Natural killer cell (primary cell): ENCODE data around the gene JADE2. TPM values are rescaled to one million over a fixed set of nuclear protein-coding genes. Genes with fewer than 3 reads are reported as not detected.
A peak's percentile ranks its signal among the peaks of the same experiment; 100 is the strongest.

Source experiments
- ATAC-seq, 3 donors: fragments of 150-1000 bp in 2 of 3; fragments of 200-7000 bp in 1 of 3; cut with Tn5 transposase; 1 replicate in 1 of 3; 2 replicates in 2 of 3; pipeline ENCODE4 v1.10.0; 2021; ENCODE audit warnings: mild to moderate bottlenecking in 2 of 3, moderate library complexity in 2 of 3
- DNase-seq, 2 donors: peaks; one replicate each; pipeline versions ENCODE4 v3.0.0 to v3.0.0-alpha.2; 2013 to 2021; ENCODE audit warnings: mixed read lengths in 1 of 2
- H3K27ac ChIP-seq: one replicate; pipeline ENCODE4 v1.5.1; 2013; ENCODE audit warnings: mild to moderate bottlenecking, low read length
- H3K27me3 ChIP-seq: one replicate; pipeline ENCODE4 v1.6.1; 2013; ENCODE audit warnings: low read length; ENCODE audit not compliant: control insufficient read depth, insufficient read depth
- H3K36me3 ChIP-seq: one replicate; pipeline ENCODE4 v1.6.1; 2013; ENCODE audit warnings: low read length; ENCODE audit not compliant: control insufficient read depth, insufficient read depth
- H3K4me1 ChIP-seq: one replicate; pipeline ENCODE4 v1.6.1; 2013; ENCODE audit warnings: low read length; ENCODE audit not compliant: control insufficient read depth, insufficient read depth
- H3K4me3 ChIP-seq: one replicate; pipeline ENCODE4 v1.5.1; 2013; ENCODE audit warnings: low read length
- H3K9me3 ChIP-seq: one replicate; pipeline ENCODE4 v1.6.1; 2013; ENCODE audit warnings: low read length; ENCODE audit not compliant: control insufficient read depth, insufficient read depth
- H3K27ac Mint-ChIP-seq, 2 donors: one replicate each; pipeline ENCODE4 v1.8.0; 2022; ENCODE audit warnings: mild to moderate bottlenecking in 2 of 2, mixed read lengths in 2 of 2, moderate library complexity in 1 of 2
- H3K27me3 Mint-ChIP-seq, 2 donors: one replicate each; pipeline ENCODE4 v1.8.0; 2022; ENCODE audit warnings: low read depth in 2 of 2, mixed read lengths in 2 of 2
- H3K36me3 Mint-ChIP-seq: one replicate; pipeline ENCODE4 v1.8.0; 2022; ENCODE audit warnings: mixed read lengths
- H3K4me1 Mint-ChIP-seq, 2 donors: one replicate each; pipeline ENCODE4 v1.8.0; 2022; ENCODE audit warnings: mixed read lengths in 2 of 2
- H3K4me3 Mint-ChIP-seq: one replicate; pipeline ENCODE4 v1.8.0; 2022; ENCODE audit warnings: mild to moderate bottlenecking, moderate library complexity, mixed read lengths
- H3K9me3 Mint-ChIP-seq, 2 donors: one replicate each; pipeline ENCODE4 v1.8.0; 2022; ENCODE audit warnings: mixed read lengths in 2 of 2
- WGBS: methylation state at CpG from one replicate; pipeline ENCODE4 v1.1.7; 2013; ENCODE audit warnings: missing lambda C conversion rate; ENCODE audit not compliant: insufficient coverage; 5-methylcytosine and 5-hydroxymethylcytosine counted together
- intact Hi-C: fragments of 100-400 bp; cut with micrococcal nuclease; formaldehyde crosslinking; loops from one replicate; pipeline ENCODE4 v1.14.2; 2022
- total RNA-seq, 4 donors: library from RNA; stranded (reverse); fragments of 120-200 nt in 1 of 4; gene quantifications; one replicate each; pipeline versions ENCODE4 v1.2.3 to v1.2.4, GENCODE V29; 2013 to 2022
- TF ChIP-seq, protein P1 (sequence below): fragments of 200-600 bp; IDR thresholded peaks from one replicate; pipeline ENCODE4 v1.8.0; 2022; ENCODE audit warnings: antibody characterized with exemption

JADE2 gene
- total RNA-seq, 3 donors from 2014 or later (not counting 1 experiment from before 2014, with no cell fraction given): 130 to 174 (median 173) TPM

- Histone ChIP-seq H3K4me1 (peaks cover 83% of the 10 kb centered on the region), H3K9me3 (no peaks in the 10 kb centered on the region), H3K27ac (no peak overlapping the region), H3K27me3 (no peaks in the 10 kb centered on the region), H3K4me3 (no peak overlapping the region), H3K36me3 (peaks cover 5% of the 10 kb centered on the region)
- no peak for DNase-seq
- H3K36me3 Mint-ChIP-seq: no peaks in the 10 kb centered on the region
- peak overlapping the region; percentile 82 to 92 for H3K27ac Mint-ChIP-seq
- peaks cover 61 to 90% of the 10 kb centered on the region in 2 donors for H3K4me1 Mint-ChIP-seq
- WGBS: 66% methylated on average over 8 of the region's 8 CpGs
- no peaks in the 10 kb centered on the region for H3K27me3 Mint-ChIP-seq
- no peaks in the 10 kb centered on the region for H3K9me3 Mint-ChIP-seq
- intact Hi-C loops: no loop called here
- TF ChIP-seq, protein P1, sequence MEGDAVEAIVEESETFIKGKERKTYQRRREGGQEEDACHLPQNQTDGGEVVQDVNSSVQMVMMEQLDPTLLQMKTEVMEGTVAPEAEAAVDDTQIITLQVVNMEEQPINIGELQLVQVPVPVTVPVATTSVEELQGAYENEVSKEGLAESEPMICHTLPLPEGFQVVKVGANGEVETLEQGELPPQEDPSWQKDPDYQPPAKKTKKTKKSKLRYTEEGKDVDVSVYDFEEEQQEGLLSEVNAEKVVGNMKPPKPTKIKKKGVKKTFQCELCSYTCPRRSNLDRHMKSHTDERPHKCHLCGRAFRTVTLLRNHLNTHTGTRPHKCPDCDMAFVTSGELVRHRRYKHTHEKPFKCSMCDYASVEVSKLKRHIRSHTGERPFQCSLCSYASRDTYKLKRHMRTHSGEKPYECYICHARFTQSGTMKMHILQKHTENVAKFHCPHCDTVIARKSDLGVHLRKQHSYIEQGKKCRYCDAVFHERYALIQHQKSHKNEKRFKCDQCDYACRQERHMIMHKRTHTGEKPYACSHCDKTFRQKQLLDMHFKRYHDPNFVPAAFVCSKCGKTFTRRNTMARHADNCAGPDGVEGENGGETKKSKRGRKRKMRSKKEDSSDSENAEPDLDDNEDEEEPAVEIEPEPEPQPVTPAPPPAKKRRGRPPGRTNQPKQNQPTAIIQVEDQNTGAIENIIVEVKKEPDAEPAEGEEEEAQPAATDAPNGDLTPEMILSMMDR: no peak
- ATAC-seq: no peak
- H3K4me3 Mint-ChIP-seq: peak overlapping the region; percentile 42
Observed at GRCh38 chr5:134530301-134531077, 5.0 kb downstream of the JADE2 start.

DNA sequence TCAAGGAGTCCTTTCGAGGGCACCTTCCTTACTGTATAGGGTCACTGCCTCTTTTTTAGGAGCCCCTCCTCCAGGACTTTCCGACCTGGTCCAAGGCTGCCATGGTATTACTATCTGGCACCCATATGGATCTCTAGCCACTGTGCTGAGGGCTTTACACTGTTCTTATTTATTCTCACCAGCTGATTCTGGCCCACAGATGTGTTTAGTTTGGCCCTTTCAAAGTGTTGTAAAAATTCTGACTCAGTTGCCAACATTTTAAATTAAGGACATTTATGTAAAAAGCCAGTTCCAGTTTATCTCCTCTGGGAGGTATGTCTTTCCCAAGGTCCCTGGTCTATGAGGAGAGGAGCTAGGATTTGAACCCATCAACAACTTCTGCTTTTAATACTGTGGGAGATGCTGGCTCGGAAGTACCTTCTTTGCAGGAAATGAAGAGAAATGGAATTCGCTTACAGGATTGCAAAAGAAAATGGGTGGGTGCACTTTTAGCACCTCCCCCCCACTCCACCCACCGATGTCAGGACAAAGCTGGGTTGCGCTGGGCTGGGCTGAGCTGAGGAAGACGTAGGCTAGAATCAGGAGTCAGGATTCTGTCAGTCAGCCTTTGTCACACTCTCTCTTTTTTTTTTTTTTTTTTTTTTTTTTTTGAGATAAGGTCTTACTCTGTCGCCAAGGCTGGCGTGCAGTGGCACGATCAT lies 7.8 kb downstream of the JADE2 start:
- intact Hi-C loops: no loop called here
- Mint-ChIP-seq H3K9me3 (no peaks in the 10 kb centered on the region), H3K4me1 (peaks cover 83 to 99% of the 10 kb centered on the region in 2 donors), H3K27ac (peak overlapping the region; percentile 18 to 36), H3K4me3 (no peak overlapping the region), H3K36me3 (peaks cover 5% of the 10 kb centered on the region), H3K27me3 (no peaks in the 10 kb centered on the region)
- Histone ChIP-seq H3K36me3 (peaks cover 24% of the 10 kb centered on the region), H3K27ac (no peak overlapping the region), H3K27me3 (no peaks in the 10 kb centered on the region), H3K9me3 (no peaks in the 10 kb centered on the region), H3K4me1 (peaks cover 99% of the 10 kb centered on the region), H3K4me3 (no peak overlapping the region)
- no peak for DNase-seq
- 86% methylated on average over 10 of the region's 10 CpGs for WGBS
- TF ChIP-seq, protein P1: no peak
- no peak for ATAC-seq

GRCh38 chr5:134534058-134534725 lies 8.7 kb downstream of the JADE2 start:
- Histone ChIP-seq H3K9me3 (no peaks in the 10 kb centered on the region), H3K4me3 (no peak overlapping the region), H3K27me3 (no peaks in the 10 kb centered on the region), H3K4me1 (peaks cover 90% of the 10 kb centered on the region), H3K36me3 (peaks cover 29% of the 10 kb centered on the region), H3K27ac (no peak overlapping the region)
- Mint-ChIP-seq H3K4me1 (peaks cover 77 to 93% of the 10 kb centered on the region in 2 donors), H3K36me3 (peaks cover 5% of the 10 kb centered on the region), H3K27ac (peak overlapping the region; percentile 50 to 86), H3K4me3 (no peak overlapping the region), H3K27me3 (no peaks in the 10 kb centered on the region), H3K9me3 (no peaks in the 10 kb centered on the region)
- intact Hi-C loops: no loop called here
- ATAC-seq (no peak), DNase-seq (no peak)
- WGBS: 75% methylated on average over 10 of the region's 10 CpGs
- TF ChIP-seq, protein P1: no peak
